ENCODE results near the gene FBXW10B. TPM values are rescaled to one million over a fixed set of nuclear protein-coding genes. Genes with fewer than 3 reads are reported as not detected.
A peak's percentile ranks its signal among the peaks of the same experiment; 100 is the strongest.
"Not testable (repeated sequence)": the region's sequence is repeated elsewhere in the genome, so short reads cannot be mapped to it uniquely, and the experiment has no call there.

The FBXW10B gene
- total RNA-seq, 2 experiments from 2014 or later, result 0.36 to 0.51 TPM

GRCh38 chr17:15616828-15617227 is 2.7 kb downstream of the FBXW10B start:
- H3K27ac Mint-ChIP-seq, POLR2A ChIA-PET: not testable (repeated sequence)

DNA sequence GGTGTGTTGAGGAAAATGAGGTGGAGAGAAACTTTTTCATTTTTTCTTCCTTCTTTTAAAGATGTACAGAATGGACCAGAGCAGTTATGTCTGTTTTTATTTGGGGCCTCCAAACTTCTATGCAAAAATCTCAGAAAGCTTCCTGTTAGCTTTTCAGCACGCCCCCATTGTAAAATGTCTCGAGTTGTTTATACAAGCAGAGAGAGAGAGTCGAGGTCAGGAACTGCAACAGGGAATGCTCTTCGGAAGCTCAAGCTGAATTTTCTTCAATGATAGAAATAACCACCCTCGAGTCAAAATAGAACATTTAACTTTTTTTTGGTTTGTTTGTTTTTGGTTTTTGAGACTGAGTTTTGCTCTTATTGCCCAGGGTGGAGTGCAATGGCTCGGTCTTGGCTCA is 3.7 kb downstream of the FBXW10B start:
- DNase-seq; ATAC-seq; H3K36me3 Mint-ChIP-seq (ENCODE audit: low read depth); H3K27ac Mint-ChIP-seq; H3K27me3 Mint-ChIP-seq; POLR2A ChIA-PET; CTCF ChIA-PET; H3K4me1 Mint-ChIP-seq (ENCODE audit: low read depth); H3K4me3 Mint-ChIP-seq; intact Hi-C loops (cut with micrococcal nuclease); H3K9me3 Mint-ChIP-seq: not testable (repeated sequence)

More at GRCh38 chr17:15616828-15617227, 2.7 kb downstream of the FBXW10B start:
- H3K9me3 Mint-ChIP-seq; H3K27me3 Mint-ChIP-seq; ATAC-seq; intact Hi-C loops (cut with micrococcal nuclease); DNase-seq; H3K36me3 Mint-ChIP-seq (ENCODE audit: low read depth); CTCF ChIA-PET; H3K4me3 Mint-ChIP-seq; H3K4me1 Mint-ChIP-seq (ENCODE audit: low read depth): not testable (repeated sequence)

GRCh38 chr17:15613111-15613510 is 6.4 kb downstream of the FBXW10B start:
- H3K27ac Mint-ChIP-seq; intact Hi-C loops (cut with micrococcal nuclease); H3K4me3 Mint-ChIP-seq; H3K36me3 Mint-ChIP-seq (ENCODE audit: low read depth); DNase-seq; H3K9me3 Mint-ChIP-seq; H3K4me1 Mint-ChIP-seq (ENCODE audit: low read depth); CTCF ChIA-PET; ATAC-seq; POLR2A ChIA-PET; H3K27me3 Mint-ChIP-seq: not testable (repeated sequence)

DNA sequence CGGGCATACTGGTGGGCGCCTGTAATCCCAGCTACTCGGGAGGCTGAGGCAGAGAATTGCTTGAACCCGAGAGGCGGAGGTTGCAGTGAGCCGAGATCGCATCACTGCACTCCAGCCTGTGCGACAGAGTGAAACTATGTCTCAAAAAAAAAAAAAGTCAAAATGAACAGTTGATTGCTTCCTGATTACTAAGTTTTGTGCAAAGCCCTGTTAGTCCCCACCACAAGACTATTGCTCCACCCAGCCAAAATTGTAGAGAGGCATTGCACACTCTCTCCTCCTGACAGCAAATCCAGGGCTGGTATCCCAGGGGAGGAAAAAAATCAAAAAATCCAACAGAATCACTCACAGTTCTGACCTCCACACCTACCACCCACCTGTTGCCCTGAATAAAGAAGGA is 26.5 kb downstream of the FBXW10B start:
- H3K36me3 Mint-ChIP-seq (ENCODE audit: low read depth); ATAC-seq; H3K27me3 Mint-ChIP-seq; H3K9me3 Mint-ChIP-seq; H3K4me3 Mint-ChIP-seq; CTCF ChIA-PET; H3K27ac Mint-ChIP-seq; POLR2A ChIA-PET; intact Hi-C loops (cut with micrococcal nuclease); DNase-seq: not testable (repeated sequence)
- peaks cover 21% of the 10 kb centered on the region for H3K4me1 Mint-ChIP-seq (ENCODE audit: low read depth)

DNA sequence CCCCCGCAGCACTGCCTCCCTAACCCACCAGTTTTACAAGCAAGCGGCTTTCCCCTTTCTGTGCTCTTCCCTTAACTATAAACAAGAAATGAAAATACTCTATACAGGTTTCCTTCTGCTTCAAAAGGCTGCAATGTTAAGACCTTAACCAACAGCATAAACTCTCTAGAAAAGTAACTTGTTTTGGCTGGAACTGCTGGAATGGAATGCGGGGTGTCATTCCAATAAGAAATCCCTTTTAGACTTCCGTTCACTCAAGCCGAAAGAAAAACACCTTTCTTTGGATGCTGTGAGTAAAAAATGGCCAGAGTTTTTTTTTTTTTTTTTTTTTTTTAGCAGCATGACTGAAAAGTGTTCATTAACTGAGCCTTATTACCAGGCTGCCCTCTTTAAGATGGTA is 27.5 kb downstream of the FBXW10B start:
- POLR2A ChIA-PET; DNase-seq; H3K36me3 Mint-ChIP-seq (ENCODE audit: low read depth); H3K27me3 Mint-ChIP-seq; H3K4me3 Mint-ChIP-seq; CTCF ChIA-PET; intact Hi-C loops (cut with micrococcal nuclease); ATAC-seq; H3K9me3 Mint-ChIP-seq; H3K27ac Mint-ChIP-seq: not testable (repeated sequence)
- peaks cover 21% of the 10 kb centered on the region for H3K4me1 Mint-ChIP-seq (ENCODE audit: low read depth)

DNA sequence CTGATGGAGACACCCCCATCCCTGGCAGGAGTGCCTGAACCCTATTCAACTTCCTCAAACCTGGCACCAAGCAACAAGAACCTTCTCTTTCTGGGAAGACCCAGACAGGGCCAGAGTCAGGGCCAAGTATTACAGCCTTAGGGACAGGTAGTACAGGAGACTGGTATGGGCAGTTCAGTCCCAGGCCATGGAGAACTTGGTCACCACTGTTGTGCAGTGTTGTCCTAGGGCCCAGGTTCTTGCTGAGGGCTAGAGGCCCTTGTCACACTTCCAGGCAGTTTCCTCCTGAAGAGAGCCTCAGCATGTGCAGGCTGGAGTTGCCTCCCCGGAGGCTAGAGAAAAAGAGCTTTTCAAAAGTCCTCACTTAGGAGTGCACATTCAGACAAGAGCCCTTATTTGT is 28.7 kb downstream of the FBXW10B start:
- H3K9me3 Mint-ChIP-seq; intact Hi-C loops (cut with micrococcal nuclease); H3K27ac Mint-ChIP-seq; POLR2A ChIA-PET; DNase-seq; H3K36me3 Mint-ChIP-seq (ENCODE audit: low read depth); CTCF ChIA-PET; H3K4me3 Mint-ChIP-seq; ATAC-seq: not testable (repeated sequence)
- Mint-ChIP-seq H3K27me3 (peaks cover 18% of the 10 kb centered on the region), H3K4me1 (ENCODE audit: low read depth) (peaks cover 21% of the 10 kb centered on the region)

DNA sequence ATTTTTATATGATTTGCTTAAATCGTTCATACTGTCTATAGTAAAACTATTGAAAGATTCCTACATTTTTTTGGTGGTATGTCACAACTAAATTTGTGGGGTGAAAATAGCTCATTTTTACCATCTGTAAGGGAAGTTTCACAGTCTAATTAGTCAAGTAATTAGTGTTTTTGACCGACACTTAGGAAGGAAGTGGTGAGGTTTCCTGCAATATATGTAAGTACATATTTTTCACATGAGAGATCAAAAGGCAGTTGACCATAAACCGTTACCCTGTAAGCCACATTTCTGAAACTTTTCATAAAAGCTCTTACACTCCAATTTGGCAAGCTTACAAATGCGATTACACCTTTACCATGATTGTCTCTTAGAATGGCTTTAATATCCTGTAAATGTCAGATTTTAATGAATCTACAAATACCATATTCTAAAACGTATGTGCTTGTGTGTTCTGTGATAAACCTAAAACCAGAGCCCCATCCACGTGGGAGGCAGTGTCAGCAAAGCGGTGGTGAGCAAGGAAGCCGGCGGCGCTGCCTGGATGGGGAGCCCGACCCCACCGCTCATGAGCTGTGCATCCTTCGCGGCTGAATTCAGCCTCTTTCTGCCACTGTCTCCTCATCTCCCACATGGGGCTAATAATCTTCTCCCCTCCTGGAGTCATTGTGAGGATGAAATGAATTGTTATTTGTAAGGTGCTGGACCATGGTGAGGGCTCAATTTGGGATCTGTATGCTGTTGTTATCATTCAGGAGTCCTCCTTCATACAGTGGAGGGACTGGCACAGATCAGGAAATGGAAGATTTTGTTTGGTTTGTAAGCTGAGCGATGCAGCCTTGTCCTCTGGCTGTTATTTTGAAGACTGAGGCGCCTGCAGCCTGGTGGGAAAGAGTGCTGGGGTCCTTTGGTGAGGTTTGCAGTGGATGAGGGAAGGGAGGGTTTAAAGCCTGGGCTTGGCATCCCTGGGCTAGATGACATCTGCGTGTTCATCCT is 29.7 kb downstream of the FBXW10B start:
- CTCF ChIA-PET, result not testable (repeated sequence)

GRCh38 chr17:15588017-15588416 is 31.5 kb downstream of the FBXW10B start:
- H3K36me3 Mint-ChIP-seq (ENCODE audit: low read depth); CTCF ChIA-PET; intact Hi-C loops (cut with micrococcal nuclease); H3K9me3 Mint-ChIP-seq; DNase-seq; H3K4me3 Mint-ChIP-seq; ATAC-seq; POLR2A ChIA-PET; H3K27ac Mint-ChIP-seq: not testable (repeated sequence)
- Mint-ChIP-seq H3K4me1 (ENCODE audit: low read depth) (peaks cover 21% of the 10 kb centered on the region), H3K27me3 (peaks cover 18% of the 10 kb centered on the region)

More for the DNA sequence above, 29.7 kb downstream of the FBXW10B start:
- peak overlapping the region; percentile 55 for H3K4me3 Mint-ChIP-seq
- H3K4me1 Mint-ChIP-seq (ENCODE audit: low read depth), result peaks cover 21% of the 10 kb centered on the region
- ATAC-seq, result peak; percentile 88
- POLR2A ChIA-PET; H3K36me3 Mint-ChIP-seq (ENCODE audit: low read depth); intact Hi-C loops (cut with micrococcal nuclease); H3K9me3 Mint-ChIP-seq: not testable (repeated sequence)
- H3K27me3 Mint-ChIP-seq, result peaks cover 18% of the 10 kb centered on the region
- H3K27ac Mint-ChIP-seq, result peak overlapping the region; percentile 70
- DNase-seq, result peak; percentile 74

- H3K36me3 Mint-ChIP-seq (ENCODE audit: low read depth); POLR2A ChIA-PET; H3K4me1 Mint-ChIP-seq (ENCODE audit: low read depth); H3K4me3 Mint-ChIP-seq; CTCF ChIA-PET; DNase-seq; intact Hi-C loops (cut with micrococcal nuclease); H3K9me3 Mint-ChIP-seq; ATAC-seq; H3K27ac Mint-ChIP-seq: not testable (repeated sequence)
- peaks cover 11% of the 10 kb centered on the region for H3K27me3 Mint-ChIP-seq
Measured at GRCh38 chr17:15583313-15583712, 36.2 kb downstream of the FBXW10B start.

DNA sequence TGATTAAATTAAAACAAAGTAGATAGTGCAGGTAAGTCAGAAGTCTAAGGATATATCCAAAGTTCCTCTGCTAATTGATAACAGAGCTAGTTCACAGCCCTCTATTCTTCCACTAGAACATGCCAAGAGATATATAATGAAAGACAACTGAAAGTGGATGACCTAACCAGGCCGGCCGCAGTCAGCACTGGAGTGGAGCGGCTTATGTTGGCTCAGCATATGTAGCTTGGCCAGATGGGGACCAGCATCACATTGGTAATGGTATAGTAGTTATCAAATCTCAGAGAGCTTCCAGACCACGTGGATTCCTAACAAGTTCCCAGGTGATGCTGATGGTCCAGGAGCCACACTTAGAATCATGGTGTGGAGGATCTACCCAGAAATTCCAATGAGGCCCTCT is 38.0 kb downstream of the FBXW10B start:
- H3K27me3 Mint-ChIP-seq; H3K4me1 Mint-ChIP-seq (ENCODE audit: low read depth); H3K4me3 Mint-ChIP-seq; H3K9me3 Mint-ChIP-seq; CTCF ChIA-PET; DNase-seq; intact Hi-C loops (cut with micrococcal nuclease); H3K27ac Mint-ChIP-seq; POLR2A ChIA-PET; H3K36me3 Mint-ChIP-seq (ENCODE audit: low read depth); ATAC-seq: not testable (repeated sequence)

DNA sequence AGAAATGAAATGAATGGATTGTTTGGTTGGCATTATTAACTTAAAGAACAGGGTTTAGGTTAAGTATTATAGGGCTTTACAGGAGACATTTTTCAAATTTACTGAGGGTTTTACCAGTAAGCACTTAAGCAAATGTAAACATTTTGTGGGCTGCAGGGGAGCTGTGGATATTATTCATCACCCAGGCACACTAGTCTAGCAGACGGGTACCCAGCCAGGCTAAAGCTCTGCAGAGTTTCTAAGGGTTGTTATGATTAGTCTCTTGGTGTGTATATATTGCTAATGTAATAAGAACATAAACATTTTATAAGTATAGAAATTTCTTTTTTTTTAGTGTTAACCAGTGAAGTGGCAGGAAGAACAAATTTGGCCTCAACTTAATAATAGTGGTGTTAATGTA is 42.7 kb downstream of the FBXW10B start:
- H3K27ac Mint-ChIP-seq; H3K27me3 Mint-ChIP-seq; DNase-seq; H3K4me1 Mint-ChIP-seq (ENCODE audit: low read depth); CTCF ChIA-PET; H3K9me3 Mint-ChIP-seq; intact Hi-C loops (cut with micrococcal nuclease); H3K36me3 Mint-ChIP-seq (ENCODE audit: low read depth); POLR2A ChIA-PET; ATAC-seq; H3K4me3 Mint-ChIP-seq: not testable (repeated sequence)

DNA sequence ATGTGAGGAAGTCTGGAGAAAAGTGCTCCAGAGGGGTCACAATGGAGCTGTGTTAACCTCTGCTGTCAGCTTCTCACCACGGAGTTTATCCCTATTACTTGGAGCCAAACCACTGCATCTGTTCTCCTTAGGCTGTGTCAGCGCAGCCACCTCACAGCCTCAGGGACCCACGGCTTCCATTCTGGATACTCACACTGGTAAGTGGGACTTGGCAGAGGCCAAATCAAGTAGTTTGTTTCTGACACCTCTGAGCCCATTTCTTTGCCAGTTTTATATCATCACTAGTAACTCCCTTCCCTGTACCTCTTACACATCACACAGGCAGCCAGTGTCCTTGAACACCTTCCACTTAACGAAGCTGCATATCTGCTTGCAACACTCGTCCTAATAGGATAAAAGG is 44.8 kb downstream of the FBXW10B start:
- H3K27ac Mint-ChIP-seq; CTCF ChIA-PET; H3K27me3 Mint-ChIP-seq; H3K9me3 Mint-ChIP-seq; POLR2A ChIA-PET; H3K4me3 Mint-ChIP-seq; H3K36me3 Mint-ChIP-seq (ENCODE audit: low read depth); intact Hi-C loops (cut with micrococcal nuclease); DNase-seq; ATAC-seq; H3K4me1 Mint-ChIP-seq (ENCODE audit: low read depth): not testable (repeated sequence)
